Type B pancreatic cell (in vitro differentiated cells): ENCODE data around the gene DPM1. TPM values are rescaled to one million over a fixed set of nuclear protein-coding genes. Genes with fewer than 3 reads are reported as not detected.

Experiments used
- DNase-seq: peaks from one replicate; pipeline ENCODE4 v3.0.0; 2021; ENCODE audit warnings: mixed read lengths; ENCODE audit not compliant: unreplicated experiment; ENCODE audit errors: extremely low spot score
- H3K27ac Mint-ChIP-seq: 2 replicates; pipeline ENCODE4 v1.8.0; 2021; ENCODE audit warnings: mild to moderate bottlenecking, mixed read lengths
- H3K27me3 Mint-ChIP-seq: 2 replicates; pipeline ENCODE4 v1.8.0; 2021; ENCODE audit warnings: mixed read lengths
- H3K36me3 Mint-ChIP-seq: 2 replicates; pipeline ENCODE4 v1.8.0; 2021; ENCODE audit warnings: mixed read lengths
- H3K4me1 Mint-ChIP-seq: one replicate; pipeline ENCODE4 v1.8.0; 2021; ENCODE audit warnings: mixed read lengths; ENCODE audit not compliant: unreplicated experiment
- H3K4me3 Mint-ChIP-seq: 2 replicates; pipeline ENCODE4 v1.8.0; 2021; ENCODE audit warnings: mild to moderate bottlenecking, mixed read lengths
- H3K9me3 Mint-ChIP-seq: 2 replicates; pipeline ENCODE4 v1.8.0; 2021; ENCODE audit warnings: mixed read lengths
- CTCF ChIP-seq: fragments of 200-600 bp; sonication (generic); conservative IDR thresholded peaks from 2 replicates; pipeline ENCODE4 v1.5.0; 2021; ENCODE audit warnings: antibody characterized with exemption, mild to moderate bottlenecking
- total RNA-seq: library from RNA; stranded (reverse); gene quantifications from 2 replicates; pipeline ENCODE4 v1.2.1, GENCODE V29; 2021; ENCODE audit warnings: low replicate concordance

Gene DPM1
- total RNA-seq, 1 donor from 2014 or later = 36.2 TPM

- Mint-ChIP-seq H3K36me3 (peaks cover 30% of the 10 kb centered on the region), H3K27me3 (peaks cover 3% of the 10 kb centered on the region), H3K9me3 (no peaks in the 10 kb centered on the region), H3K27ac (peak overlapping the region; percentile 98), H3K4me1 (peaks cover 24% of the 10 kb centered on the region), H3K4me3 (peak overlapping the region; percentile 90)
- DNase-seq = no peak
- no peak for TF ChIP-seq CTCF
Observed at GRCh38 chr20:50932016-50932485, 26.3 kb downstream of the DPM1 start.

- H3K27me3 Mint-ChIP-seq = peaks cover 3% of the 10 kb centered on the region
- H3K36me3 Mint-ChIP-seq = peaks cover 32% of the 10 kb centered on the region
- no peaks in the 10 kb centered on the region for H3K9me3 Mint-ChIP-seq
- peak; percentile 73 for TF ChIP-seq CTCF
- DNase-seq = peak; percentile 93
- peak within 1 kb of the TSS; percentile 99 for H3K27ac Mint-ChIP-seq
- peak within 1 kb of the TSS; percentile 95 for H3K4me3 Mint-ChIP-seq
- peaks cover 30% of the 10 kb centered on the region for H3K4me1 Mint-ChIP-seq
Observed at GRCh38 chr20:50931306-50932015, 26.9 kb downstream of the DPM1 start, which contains the start of gene ADNP. Gene ADNP (minus strand): TSS chr20:50931437. CDS start chr20:50903996, 27,441 bp downstream.

- no peak for TF ChIP-seq CTCF
- H3K4me1 Mint-ChIP-seq = peaks cover 33% of the 10 kb centered on the region
- H3K27ac Mint-ChIP-seq = peak overlapping the region; percentile 98
- H3K36me3 Mint-ChIP-seq = peaks cover 32% of the 10 kb centered on the region
- H3K9me3 Mint-ChIP-seq = no peaks in the 10 kb centered on the region
- H3K4me3 Mint-ChIP-seq = peak overlapping the region; percentile 90
- H3K27me3 Mint-ChIP-seq = peaks cover 3% of the 10 kb centered on the region
- no peak for DNase-seq
Observed at GRCh38 chr20:50930976-50931305, 27.4 kb downstream of the DPM1 start.

- peak overlapping the region; percentile 95 for H3K4me3 Mint-ChIP-seq
Observed at GRCh38 chr20:50930139-50930975, 28.0 kb downstream of the DPM1 start.

More at GRCh38 chr20:50930139-50930975, 28.0 kb downstream of the DPM1 start:
- TF ChIP-seq CTCF = no peak
- Mint-ChIP-seq H3K27me3 (peaks cover 3% of the 10 kb centered on the region), H3K36me3 (peaks cover 32% of the 10 kb centered on the region), H3K4me1 (peaks cover 39% of the 10 kb centered on the region), H3K9me3 (no peaks in the 10 kb centered on the region), H3K27ac (peak overlapping the region; percentile 99)
- no peak for DNase-seq
